GM18867 (cell line): ENCODE results near the gene IBTK.

Experiments used
- ATAC-seq: cut with Tn5 transposase; IDR thresholded peaks from one replicate; pipeline ENCODE4 v1.9.1; 2021; ENCODE audit warnings: mild to moderate bottlenecking, moderate library complexity; ENCODE audit not compliant: unreplicated experiment

The IBTK gene

GRCh38 chr6:82123632-82124031, 123.9 kb downstream of the IBTK start:
- no peak for ATAC-seq
